HG03159 (cell line): ENCODE measurements around the gene AKNA.

Experiments used
- ATAC-seq: cut with Tn5 transposase; IDR thresholded peaks from one replicate; pipeline ENCODE4 v1.9.1; 2021; ENCODE audit warnings: mild to moderate bottlenecking, moderate library complexity; ENCODE audit not compliant: unreplicated experiment

The AKNA gene

GRCh38 chr9:114308361-114308950 lies 79.3 kb downstream of the AKNA start:
- no peak for ATAC-seq

GRCh38 chr9:114307899-114308267 lies 79.9 kb downstream of the AKNA start:
- no peak for ATAC-seq

GRCh38 chr9:114304416-114305188 lies 83.2 kb downstream of the AKNA start:
- no peak for ATAC-seq

DNA sequence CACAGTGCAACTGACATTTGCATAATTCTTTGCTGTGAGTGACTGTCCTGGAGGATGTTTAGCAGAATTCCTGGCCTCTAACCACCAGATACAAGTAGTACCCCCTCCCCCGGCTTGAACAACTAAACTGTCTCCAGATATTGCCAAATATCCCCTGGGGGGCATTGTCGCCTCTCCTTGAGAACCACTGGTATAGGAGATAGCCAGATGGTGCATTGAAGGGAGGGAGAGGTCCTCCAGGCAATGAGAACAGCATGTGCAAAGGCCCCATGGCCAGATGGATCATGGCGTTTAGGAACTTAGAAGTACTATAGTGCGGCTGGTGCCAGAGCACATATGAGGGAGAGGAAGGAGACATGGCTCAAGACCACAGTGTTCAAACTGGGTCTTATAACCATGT lies 83.8 kb downstream of the AKNA start:
- ATAC-seq, result no peak

GRCh38 chr9:114303571-114303970 lies 84.2 kb downstream of the AKNA start:
- ATAC-seq, result no peak

- no peak for ATAC-seq
Measured at GRCh38 chr9:114302727-114303126, 85.1 kb downstream of the AKNA start.

- no peak for ATAC-seq
Measured at GRCh38 chr9:114301798-114302565, 85.8 kb downstream of the AKNA start.

DNA sequence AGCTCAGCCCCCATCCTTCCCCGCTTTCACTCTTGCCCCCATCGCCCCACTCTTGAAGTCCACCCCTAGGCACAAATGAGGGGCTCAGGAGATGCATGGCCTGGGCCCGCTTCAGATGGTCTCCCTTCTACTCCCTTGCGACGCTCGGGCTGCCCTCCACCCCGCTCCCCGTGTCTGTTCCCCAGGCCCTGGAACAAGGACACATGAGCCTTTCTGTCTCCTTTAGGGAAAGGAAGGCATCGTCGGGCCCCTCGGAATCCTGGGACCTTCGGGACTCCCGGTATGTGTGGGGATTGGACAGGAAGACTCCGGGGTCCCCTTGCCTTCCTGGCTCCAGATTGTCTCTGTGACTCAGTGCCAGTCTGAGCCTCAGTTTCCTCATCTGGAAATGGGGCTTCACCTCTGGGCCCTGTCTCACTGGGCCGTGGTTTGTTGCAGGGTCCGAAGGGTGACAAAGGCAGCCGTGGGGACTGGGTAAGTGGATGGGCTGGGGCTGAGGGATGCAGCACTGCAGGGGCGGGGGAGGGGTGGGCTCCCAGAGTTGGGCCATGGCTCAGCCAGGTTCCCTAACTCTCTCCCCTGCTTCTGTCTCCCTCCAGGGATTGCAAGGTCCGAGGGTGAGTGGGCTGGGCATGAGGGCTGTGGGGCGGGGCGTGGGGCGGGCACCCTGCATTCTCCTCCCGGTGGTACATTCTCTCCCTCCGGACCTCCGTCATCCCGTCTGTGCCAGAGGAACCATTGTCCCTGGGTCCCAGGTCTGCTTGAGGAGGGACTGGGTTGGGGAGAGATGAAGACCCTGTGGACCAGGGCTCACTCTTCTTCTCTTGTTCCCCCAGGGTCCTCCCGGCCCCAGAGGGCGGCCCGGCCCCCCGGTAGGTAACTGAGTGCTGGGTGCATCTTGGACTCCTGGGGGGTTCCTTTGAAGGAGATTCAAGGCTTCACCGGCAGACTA lies 86.7 kb downstream of the AKNA start:
- no peak for ATAC-seq

DNA sequence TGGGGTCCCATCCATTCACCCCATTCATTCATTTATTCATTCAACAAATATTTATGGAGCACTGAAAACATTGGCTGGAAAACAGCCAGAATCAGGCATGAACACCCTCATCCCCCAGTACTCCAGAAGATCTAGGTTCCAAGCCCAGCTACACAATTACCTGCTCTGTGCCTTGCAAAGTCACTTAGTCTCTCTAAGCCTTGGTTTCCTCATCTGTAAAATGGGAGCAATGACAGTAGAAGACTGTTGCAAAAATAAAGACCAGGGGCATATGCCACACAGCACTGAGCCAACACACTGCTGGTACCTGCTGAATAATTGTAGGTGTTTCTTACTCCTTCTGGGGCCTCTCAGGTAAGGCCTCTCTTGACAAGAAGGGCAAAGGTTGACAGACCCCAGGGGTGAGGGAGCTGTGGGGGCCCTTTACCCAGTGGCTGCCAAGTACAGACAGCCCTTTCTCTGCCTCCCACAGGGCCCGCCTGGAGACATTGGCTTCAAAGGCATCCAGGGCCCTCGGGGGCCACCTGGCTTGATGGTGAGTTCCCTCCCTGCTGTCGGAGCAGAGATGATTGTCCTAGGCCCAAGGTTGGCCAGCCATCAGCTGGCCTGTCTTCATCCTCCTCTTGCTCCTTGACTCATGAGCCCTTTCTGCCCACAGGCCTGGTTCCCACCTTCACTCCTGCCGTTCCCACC lies 87.5 kb downstream of the AKNA start:
- no peak for ATAC-seq

- no peak for ATAC-seq
Measured at GRCh38 chr9:114299286-114300152, 88.3 kb downstream of the AKNA start.

- no peak for ATAC-seq
Measured at GRCh38 chr9:114296338-114296737, 91.4 kb downstream of the AKNA start.

GRCh38 chr9:114294664-114295063 lies 93.1 kb downstream of the AKNA start:
- no peak for ATAC-seq

DNA sequence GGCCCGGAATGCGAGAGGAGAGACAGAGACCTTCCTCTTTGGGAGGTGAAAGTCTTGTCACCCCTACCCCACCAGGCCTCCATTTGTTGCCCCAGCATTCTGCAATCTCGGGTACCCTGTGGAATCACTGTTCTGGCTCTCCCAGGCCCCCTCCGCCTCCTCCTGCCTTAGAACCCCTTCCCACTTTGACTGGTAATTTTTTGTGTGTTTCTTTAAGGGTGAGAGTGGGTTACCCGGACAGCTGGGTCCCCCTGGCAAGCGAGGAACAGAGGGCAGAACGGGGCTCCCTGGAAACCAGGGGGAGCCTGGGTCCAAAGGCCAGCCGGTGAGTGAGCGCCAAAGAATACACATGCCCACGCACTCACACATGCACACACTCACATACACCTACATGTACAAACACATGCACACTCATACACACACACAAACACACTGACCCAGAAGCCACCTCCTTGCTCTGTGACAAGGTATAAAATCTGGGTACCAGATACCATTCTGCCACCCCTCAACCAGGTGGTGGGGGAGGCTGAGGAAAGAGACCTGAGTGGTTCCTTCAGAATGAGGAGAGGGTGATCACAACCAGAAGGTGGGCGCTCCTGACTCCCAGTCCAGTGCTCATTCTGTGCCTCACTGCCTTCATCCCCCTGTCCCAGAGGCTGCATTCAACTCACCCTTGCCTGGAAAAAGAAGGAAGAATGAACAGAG lies 95.7 kb downstream of the AKNA start:
- no peak for ATAC-seq

DNA sequence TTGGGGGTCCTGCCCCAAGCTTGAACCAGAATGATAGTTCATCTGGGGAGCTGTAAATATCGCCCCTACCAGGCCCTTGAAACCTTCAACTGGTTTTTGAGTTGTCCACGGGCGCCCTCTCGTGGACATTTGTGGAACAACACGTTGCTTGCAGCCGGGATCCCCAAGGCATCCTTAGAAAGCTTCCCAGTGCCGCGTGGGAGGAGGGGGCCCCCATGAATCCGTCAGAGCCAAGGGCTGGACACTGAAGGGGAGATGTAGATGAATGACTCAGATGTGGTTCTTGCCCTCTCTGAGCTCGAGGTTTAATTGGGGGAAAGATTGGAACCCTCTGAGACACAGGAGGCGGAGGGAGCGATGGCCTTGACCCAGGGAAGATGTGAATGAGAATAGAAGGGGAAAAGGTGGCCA lies 96.7 kb downstream of the AKNA start:
- ATAC-seq, result no peak

DNA sequence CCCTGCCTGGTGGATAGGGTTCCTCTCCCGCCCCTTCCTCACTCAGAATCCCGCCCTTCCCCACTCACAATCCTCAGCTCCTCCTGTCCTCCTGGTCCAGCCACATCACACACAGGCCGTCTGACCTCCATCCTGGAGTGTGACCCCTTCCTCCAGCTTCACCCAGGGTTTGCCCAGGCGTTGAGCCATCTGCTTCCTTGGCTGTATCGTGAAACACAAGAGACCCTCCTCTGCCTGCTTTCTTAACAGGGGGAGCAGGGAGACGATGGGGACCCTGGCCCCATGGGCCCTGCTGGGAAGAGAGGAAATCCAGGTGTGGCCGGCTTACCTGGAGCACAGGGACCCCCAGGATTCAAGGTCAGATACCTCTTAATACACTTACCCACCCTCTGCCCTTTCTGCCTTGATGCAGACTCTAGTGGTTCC lies 97.2 kb downstream of the AKNA start:
- no peak for ATAC-seq

DNA sequence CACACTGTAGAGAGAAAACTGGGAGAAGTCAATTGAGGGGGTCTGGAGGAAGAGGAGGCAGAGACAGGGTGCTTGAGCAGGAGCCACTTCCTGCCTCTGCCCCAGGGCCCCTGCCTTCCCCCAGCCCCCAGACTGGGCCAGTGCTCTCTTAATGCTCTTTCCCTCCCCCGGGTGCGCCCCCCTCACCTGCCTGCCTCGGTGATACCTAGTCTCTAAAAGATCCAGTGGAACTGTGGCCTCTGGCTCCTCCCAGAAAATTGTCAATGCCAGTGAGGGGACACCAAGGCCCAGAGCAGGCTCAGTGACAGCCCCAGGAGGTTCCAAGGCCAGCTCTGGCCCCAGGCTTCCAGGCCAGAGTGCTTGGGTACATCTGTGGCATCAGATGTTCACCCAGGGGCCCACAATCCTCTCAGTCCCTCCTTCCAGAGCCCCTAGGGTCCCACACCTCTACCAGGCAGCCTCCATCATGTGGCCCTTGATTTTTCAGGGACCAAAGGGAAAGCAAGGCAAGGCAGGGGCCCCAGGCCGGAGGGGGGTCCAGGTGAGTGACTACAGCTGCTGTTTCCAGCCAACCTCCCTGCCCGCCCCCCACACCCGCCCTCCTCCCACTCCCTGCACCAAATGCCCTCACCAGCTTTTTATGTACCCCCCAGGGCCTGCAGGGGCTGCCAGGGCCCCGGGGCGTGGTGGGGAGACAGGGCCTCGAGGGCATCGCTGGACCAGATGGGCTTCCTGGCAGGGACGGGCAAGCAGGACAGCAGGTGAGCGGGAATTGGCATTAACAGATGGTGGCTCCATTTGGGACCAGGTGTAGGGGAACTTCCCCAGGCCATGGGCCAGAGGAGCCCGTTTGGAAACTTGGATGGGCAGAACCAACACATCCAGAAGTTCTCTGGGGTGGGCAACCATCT lies 98.0 kb downstream of the AKNA start:
- no peak for ATAC-seq

DNA sequence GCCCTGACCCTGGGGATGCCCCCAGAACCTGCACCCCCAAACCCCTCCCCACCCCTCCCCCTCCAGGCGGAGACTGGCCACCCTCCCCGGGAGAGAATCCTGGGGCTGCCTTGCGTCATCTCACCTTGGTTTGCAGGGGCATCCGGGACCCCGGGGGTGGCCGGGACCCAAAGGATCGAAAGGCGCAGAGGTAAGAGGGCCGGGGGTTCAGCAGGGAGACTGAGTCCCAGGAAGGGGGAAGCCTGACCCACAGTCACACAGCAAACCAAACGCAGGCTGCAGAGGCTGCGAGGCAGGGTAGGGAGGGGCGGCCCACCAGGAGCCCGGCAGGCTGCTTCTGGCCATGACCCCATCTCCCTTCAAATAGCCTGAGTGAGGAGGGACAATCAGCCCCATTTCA lies 98.7 kb downstream of the AKNA start:
- ATAC-seq, result no peak
